DOHH2 (cell line): Measurements from ENCODE around the gene EMP3.

Experiments
- CTCF ChIP-seq: fragments of 200-600 bp; sonication (generic); IDR thresholded peaks from one replicate; pipeline ENCODE4 v1.5.1; 2014; ENCODE audit warnings: antibody characterized with exemption, mild to moderate bottlenecking, low read depth, low read length; ENCODE audit not compliant: poor library complexity, severe bottlenecking
- EZH2phosphoT487 ChIP-seq: fragments of 200-600 bp; sonication (generic); IDR thresholded peaks from 2 replicates; pipeline ENCODE4 v1.6.1; 2017; ENCODE audit warnings: borderline replicate concordance, mild to moderate bottlenecking, antibody characterized with exemption, low read length, moderate library complexity, mixed read lengths

- TF ChIP-seq CTCF (no peak), EZH2phosphoT487 (no peak)
These were observed 7.5 kb downstream of the EMP3 start for GRCh38 chr19:48332662-48333466.
